ENCODE results near the gene FHIT. TPM values are rescaled to one million over a fixed set of nuclear protein-coding genes. Genes with fewer than 3 reads are reported as not detected.
A peak's percentile ranks its signal among the peaks of the same experiment; 100 is the strongest.

Gene FHIT
- total RNA-seq, 1 donor from 2014 or later: 11.5 TPM

DNA sequence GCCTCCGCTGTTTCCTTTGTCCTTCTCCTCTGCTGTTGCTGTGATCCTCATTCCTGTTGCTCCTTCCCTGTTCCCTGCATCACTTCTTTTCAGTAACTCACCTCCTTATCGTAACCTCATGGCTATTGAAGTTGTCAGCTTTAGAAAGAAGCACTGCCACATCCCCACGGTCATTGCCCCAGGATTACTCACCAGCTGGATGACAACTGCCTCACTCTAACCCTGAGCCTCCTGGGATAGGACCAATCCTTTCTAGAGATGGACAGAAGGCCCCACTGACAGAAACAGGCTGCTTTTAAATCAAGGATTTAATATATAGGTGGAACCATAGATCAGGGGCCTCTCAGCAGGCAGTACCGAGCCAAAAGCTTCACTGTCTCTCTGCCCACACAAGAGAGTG is 4.1 kb downstream of the FHIT start:
- Histone ChIP-seq H3K27me3 (ENCODE audit: control insufficient read depth, insufficient read depth, low read length) (no peaks in the 10 kb centered on the region), H3K36me3 (ENCODE audit: control insufficient read depth, insufficient read depth, low read length) (no peaks in the 10 kb centered on the region), H3K4me3 (ENCODE audit: low read depth, low read length) (no peak overlapping the region)
- TF ChIP-seq, protein P1, sequence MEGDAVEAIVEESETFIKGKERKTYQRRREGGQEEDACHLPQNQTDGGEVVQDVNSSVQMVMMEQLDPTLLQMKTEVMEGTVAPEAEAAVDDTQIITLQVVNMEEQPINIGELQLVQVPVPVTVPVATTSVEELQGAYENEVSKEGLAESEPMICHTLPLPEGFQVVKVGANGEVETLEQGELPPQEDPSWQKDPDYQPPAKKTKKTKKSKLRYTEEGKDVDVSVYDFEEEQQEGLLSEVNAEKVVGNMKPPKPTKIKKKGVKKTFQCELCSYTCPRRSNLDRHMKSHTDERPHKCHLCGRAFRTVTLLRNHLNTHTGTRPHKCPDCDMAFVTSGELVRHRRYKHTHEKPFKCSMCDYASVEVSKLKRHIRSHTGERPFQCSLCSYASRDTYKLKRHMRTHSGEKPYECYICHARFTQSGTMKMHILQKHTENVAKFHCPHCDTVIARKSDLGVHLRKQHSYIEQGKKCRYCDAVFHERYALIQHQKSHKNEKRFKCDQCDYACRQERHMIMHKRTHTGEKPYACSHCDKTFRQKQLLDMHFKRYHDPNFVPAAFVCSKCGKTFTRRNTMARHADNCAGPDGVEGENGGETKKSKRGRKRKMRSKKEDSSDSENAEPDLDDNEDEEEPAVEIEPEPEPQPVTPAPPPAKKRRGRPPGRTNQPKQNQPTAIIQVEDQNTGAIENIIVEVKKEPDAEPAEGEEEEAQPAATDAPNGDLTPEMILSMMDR (IDR thresholded peaks at IDR 0.05; ENCODE audit: insufficient read depth, low read length, poor library complexity, severe bottlenecking): no peak
- no peak for DNase-seq (ENCODE audit: low read depth)

DNA sequence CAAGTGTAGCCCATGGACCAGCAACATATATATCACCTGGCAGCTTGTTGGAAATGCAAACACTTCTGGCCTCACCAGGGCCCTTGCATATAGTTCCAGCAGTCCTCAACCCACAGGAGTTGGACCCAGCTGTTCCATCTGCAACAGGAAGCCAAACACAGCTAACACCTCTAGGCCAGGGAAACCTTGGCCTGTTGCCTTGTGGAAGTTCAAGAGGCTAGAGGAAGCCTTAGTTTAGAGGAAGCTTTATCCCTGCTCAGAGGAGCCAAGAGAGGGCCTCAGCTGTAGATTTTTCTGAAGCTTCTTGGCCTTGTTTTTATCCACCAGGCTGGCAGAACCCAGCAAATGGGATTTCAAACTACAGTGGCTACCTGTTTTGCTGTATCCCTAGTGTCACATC is 11.4 kb downstream of the FHIT start:
- no peak for DNase-seq (ENCODE audit: low read depth)
- no peaks in the 10 kb centered on the region for H3K36me3 ChIP-seq (ENCODE audit: control insufficient read depth, insufficient read depth, low read length)
- TF ChIP-seq, protein P1 (IDR thresholded peaks at IDR 0.05; ENCODE audit: insufficient read depth, low read length, poor library complexity, severe bottlenecking): no peak
- no peak overlapping the region for H3K4me3 ChIP-seq (ENCODE audit: low read depth, low read length)
- no peaks in the 10 kb centered on the region for H3K27me3 ChIP-seq (ENCODE audit: control insufficient read depth, insufficient read depth, low read length)

DNA sequence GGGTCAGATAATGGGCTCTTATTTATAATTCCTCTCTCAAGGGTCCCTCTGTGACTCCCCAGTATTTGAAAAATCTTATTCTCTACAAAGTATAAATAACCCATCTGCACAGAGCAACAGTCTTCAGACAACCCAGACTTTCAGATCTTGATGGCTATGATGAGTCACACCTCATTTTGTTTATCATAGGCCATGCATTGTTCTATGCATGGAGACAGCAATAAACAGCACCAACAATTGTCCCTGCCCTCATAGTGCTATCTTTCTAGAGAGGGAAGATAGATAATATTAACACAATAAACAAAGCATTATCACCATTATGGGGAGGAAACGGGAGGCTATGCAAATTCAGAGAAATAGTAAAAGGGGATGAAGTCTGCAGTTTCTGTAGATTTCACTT is 13.4 kb downstream of the FHIT start:
- no peak for DNase-seq (ENCODE audit: low read depth)
- no peak overlapping the region for H3K4me3 ChIP-seq (ENCODE audit: low read depth, low read length)
- no peaks in the 10 kb centered on the region for H3K36me3 ChIP-seq (ENCODE audit: control insufficient read depth, insufficient read depth, low read length)
- no peaks in the 10 kb centered on the region for H3K27me3 ChIP-seq (ENCODE audit: control insufficient read depth, insufficient read depth, low read length)
- TF ChIP-seq, protein P1 (IDR thresholded peaks at IDR 0.05; ENCODE audit: insufficient read depth, low read length, poor library complexity, severe bottlenecking): no peak

DNA sequence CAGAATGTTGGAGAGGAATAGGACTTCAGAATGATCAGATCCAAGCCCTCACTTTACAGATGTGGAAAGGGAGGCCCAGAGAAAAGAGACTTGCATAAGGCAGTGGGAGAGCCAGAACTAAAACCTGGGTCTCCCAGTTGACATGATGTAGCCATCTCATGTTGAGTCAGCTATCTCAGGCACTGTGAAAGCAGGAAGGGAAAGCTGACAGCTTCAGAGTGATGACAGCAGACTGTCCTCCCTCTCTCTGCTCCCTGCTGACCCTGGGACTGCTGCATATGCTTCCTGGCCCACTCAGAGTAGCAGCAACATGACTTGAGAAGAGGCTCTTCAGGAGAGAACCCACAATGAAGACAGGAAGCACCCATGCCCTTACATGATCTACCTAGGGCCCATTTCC is 14.7 kb downstream of the FHIT start:
- TF ChIP-seq, protein P1 (IDR thresholded peaks at IDR 0.05; ENCODE audit: insufficient read depth, low read length, poor library complexity, severe bottlenecking): no peak
- Histone ChIP-seq H3K27me3 (ENCODE audit: control insufficient read depth, insufficient read depth, low read length) (no peaks in the 10 kb centered on the region), H3K36me3 (ENCODE audit: control insufficient read depth, insufficient read depth, low read length) (no peaks in the 10 kb centered on the region), H3K4me3 (ENCODE audit: low read depth, low read length) (no peak overlapping the region)
- DNase-seq (ENCODE audit: low read depth): no peak

DNA sequence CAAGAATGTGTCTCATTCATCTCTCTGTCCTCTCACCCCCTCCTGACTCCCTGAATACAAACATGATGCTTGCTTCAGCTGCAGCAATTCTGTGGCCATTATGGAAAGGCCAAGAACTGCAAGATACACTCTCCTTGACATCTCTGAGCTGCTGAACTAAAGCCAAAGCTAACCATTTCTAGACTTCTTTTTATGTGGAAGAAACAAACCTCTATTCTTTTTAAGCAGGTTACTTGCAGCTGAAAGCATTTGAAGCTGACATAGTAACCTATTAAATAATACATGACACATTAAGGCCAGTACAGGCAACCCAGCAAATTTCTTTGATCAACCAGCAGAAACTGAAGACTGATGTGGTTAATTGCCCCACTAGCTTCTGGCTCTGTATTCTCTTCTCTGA is 17.5 kb downstream of the FHIT start:
- peak; percentile 87 for DNase-seq (ENCODE audit: low read depth)
- TF ChIP-seq, protein P1 (IDR thresholded peaks at IDR 0.05; ENCODE audit: insufficient read depth, low read length, poor library complexity, severe bottlenecking): no peak
- H3K4me3 ChIP-seq (ENCODE audit: low read depth, low read length): no peak overlapping the region
- no peaks in the 10 kb centered on the region for H3K27me3 ChIP-seq (ENCODE audit: control insufficient read depth, insufficient read depth, low read length)
- no peaks in the 10 kb centered on the region for H3K36me3 ChIP-seq (ENCODE audit: control insufficient read depth, insufficient read depth, low read length)

DNA sequence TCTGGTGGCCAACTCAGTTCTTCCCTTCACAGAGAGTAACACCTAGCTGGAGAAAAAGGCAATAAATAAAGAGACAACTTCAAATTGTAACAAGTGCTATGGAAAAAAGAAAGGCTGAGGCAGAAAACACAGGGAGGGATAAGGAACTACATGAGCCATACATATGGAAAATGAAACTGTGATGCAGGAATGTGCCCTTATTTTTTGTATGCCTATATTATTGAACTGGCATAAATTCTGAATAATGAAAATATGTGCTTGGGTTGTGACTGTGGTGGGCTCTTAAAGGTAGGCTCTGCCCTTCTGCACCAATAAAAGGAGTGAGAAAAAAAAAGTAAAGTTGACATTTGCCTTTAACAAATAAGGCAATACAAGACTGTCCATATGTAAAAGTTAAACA is 19.6 kb downstream of the FHIT start:
- DNase-seq (ENCODE audit: low read depth): no peak
- TF ChIP-seq, protein P1 (IDR thresholded peaks at IDR 0.05; ENCODE audit: insufficient read depth, low read length, poor library complexity, severe bottlenecking): no peak
- no peak overlapping the region for H3K4me3 ChIP-seq (ENCODE audit: low read depth, low read length)
- no peaks in the 10 kb centered on the region for H3K36me3 ChIP-seq (ENCODE audit: control insufficient read depth, insufficient read depth, low read length)
- no peaks in the 10 kb centered on the region for H3K27me3 ChIP-seq (ENCODE audit: control insufficient read depth, insufficient read depth, low read length)

Data from kidney epithelial cell (primary cell).